ENCODE measurements around the gene CCDC12. TPM values are rescaled to one million over a fixed set of nuclear protein-coding genes. Genes with fewer than 3 reads are reported as not detected.
"Not testable (repeated sequence)": the region's sequence is repeated elsewhere in the genome, so short reads cannot be mapped to it uniquely, and the experiment has no call there.

The CCDC12 gene
- total RNA-seq, 4 donors from 2014 or later: 43.2 to 60.6 (median 51.8) TPM

GRCh38 chr3:46966811-46967210 is 9.7 kb downstream of the CCDC12 start:
- peaks cover 65 to 85% of the 10 kb centered on the region in 2 donors for H3K4me1 ChIP-seq
- no peaks in the 10 kb centered on the region for H3K9me3 ChIP-seq
- no peak for TF ChIP-seq POLR2A (IDR thresholded peaks at IDR 0.05)
- TF ChIP-seq, protein P1, sequence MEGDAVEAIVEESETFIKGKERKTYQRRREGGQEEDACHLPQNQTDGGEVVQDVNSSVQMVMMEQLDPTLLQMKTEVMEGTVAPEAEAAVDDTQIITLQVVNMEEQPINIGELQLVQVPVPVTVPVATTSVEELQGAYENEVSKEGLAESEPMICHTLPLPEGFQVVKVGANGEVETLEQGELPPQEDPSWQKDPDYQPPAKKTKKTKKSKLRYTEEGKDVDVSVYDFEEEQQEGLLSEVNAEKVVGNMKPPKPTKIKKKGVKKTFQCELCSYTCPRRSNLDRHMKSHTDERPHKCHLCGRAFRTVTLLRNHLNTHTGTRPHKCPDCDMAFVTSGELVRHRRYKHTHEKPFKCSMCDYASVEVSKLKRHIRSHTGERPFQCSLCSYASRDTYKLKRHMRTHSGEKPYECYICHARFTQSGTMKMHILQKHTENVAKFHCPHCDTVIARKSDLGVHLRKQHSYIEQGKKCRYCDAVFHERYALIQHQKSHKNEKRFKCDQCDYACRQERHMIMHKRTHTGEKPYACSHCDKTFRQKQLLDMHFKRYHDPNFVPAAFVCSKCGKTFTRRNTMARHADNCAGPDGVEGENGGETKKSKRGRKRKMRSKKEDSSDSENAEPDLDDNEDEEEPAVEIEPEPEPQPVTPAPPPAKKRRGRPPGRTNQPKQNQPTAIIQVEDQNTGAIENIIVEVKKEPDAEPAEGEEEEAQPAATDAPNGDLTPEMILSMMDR (IDR thresholded peaks at IDR 0.05): no peak
- H3K27ac ChIP-seq: peak overlapping the region; percentile 74 to 87 (median 78)
- no peak overlapping the region for H3K4me3 ChIP-seq (replicated peaks in 1 of 3)
- 78 to 85% methylated on average over 5 of the region's 5 CpGs for WGBS, 2 donors
- no peaks in the 10 kb centered on the region for H3K27me3 ChIP-seq
- intact Hi-C loops (cut with DNase I): loop anchor here (5.0 kb wide), 1 partner anchor 40 kb away; no protein-coding TSS in a partner anchor
- H3K36me3 ChIP-seq: no peaks in the 10 kb centered on the region
- no peak for DNase-seq

- Histone ChIP-seq H3K4me1 (peaks cover 71 to 85% of the 10 kb centered on the region in 2 donors), H3K36me3 (no peaks in the 10 kb centered on the region), H3K9me3 (no peaks in the 10 kb centered on the region), H3K27me3 (no peaks in the 10 kb centered on the region), H3K27ac (peak overlapping the region; percentile 74 to 87 (median 78)), H3K4me3 (replicated peaks in 1 of 3) (no peak overlapping the region)
- DNase-seq: peak; percentile 79 to 82
- TF ChIP-seq, protein P1 (IDR thresholded peaks at IDR 0.05): no peak
- TF ChIP-seq POLR2A (IDR thresholded peaks at IDR 0.05): peak in 1 of 2 donors; percentile 41
- 49 to 53% methylated on average over 6 of the region's 6 CpGs for WGBS, 2 donors
- intact Hi-C loops (cut with DNase I): loop anchor here (5.0 kb wide), 1 partner anchor 38 kb away; no protein-coding TSS in a partner anchor
Observed at GRCh38 chr3:46965151-46965550, 11.4 kb downstream of the CCDC12 start.

DNA sequence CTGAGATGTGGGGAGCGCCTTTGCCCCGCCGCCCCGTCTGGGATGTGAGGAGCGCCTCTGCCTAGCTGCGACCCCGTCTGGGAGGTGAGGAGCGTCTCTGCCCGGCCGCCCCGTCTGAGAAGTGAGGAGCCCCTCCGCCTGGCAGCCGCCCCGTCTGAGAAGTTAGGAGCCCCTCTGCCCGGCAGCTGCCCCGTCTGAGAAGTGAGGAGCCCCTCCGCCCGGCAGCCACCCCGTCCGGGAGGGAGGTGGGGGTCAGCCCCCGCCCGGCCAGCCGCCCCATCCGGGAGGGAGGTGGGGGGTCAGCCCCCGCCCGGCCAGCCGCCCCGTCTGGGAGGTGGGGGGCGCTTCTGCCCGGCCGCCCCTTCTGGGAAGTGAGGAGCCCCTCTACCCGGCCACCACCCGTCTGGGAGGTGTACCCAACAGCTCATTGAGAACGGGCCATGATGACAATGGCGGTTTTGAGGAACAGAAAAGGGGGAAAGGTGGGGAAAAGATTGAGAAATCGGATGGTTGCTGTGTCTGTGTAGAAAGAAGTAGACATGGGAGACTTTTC is 12.4 kb downstream of the CCDC12 start:
- peaks cover 78 to 85% of the 10 kb centered on the region in 2 donors for H3K4me1 ChIP-seq
- 75 to 91% methylated on average over 16 to 21 of the region's 36 CpGs for whole genome bisulfite sequencing, 2 donors

GRCh38 chr3:46962990-46963389 is 13.6 kb downstream of the CCDC12 start:
- Histone ChIP-seq H3K27ac (peak overlapping the region in 2 of 3 donors; percentile 70 to 86), H3K4me3 (replicated peaks in 1 of 3) (no peak overlapping the region), H3K36me3 (no peaks in the 10 kb centered on the region), H3K4me1 (peaks cover 69 to 83% of the 10 kb centered on the region in 2 donors), H3K9me3 (no peaks in the 10 kb centered on the region), H3K27me3 (no peaks in the 10 kb centered on the region)
- intact Hi-C loops (cut with DNase I): no loop called here
- TF ChIP-seq, protein P1 (IDR thresholded peaks at IDR 0.05): no peak
- no peak for TF ChIP-seq POLR2A (IDR thresholded peaks at IDR 0.05)
- no peak for DNase-seq
- WGBS, 2 donors: 35 to 45% methylated on average over 1 of the region's 1 CpG

More for the DNA sequence above, 12.4 kb downstream of the CCDC12 start:
- H3K36me3 ChIP-seq; H3K4me3 ChIP-seq (replicated peaks in 1 of 3); intact Hi-C loops (cut with DNase I); H3K9me3 ChIP-seq; DNase-seq; H3K27me3 ChIP-seq: not testable (repeated sequence)
- peak overlapping the region; percentile 66 to 82 (median 79) for H3K27ac ChIP-seq

GRCh38 chr3:46962427-46962826 is 14.1 kb downstream of the CCDC12 start:
- Histone ChIP-seq H3K4me3 (replicated peaks in 1 of 3) (no peak overlapping the region), H3K9me3 (no peaks in the 10 kb centered on the region), H3K4me1 (peaks cover 67 to 84% of the 10 kb centered on the region in 2 donors), H3K27ac (peak overlapping the region in 2 of 3 donors; percentile 70 to 86), H3K36me3 (no peaks in the 10 kb centered on the region), H3K27me3 (no peaks in the 10 kb centered on the region)
- 97 to 100% methylated on average over 1 of the region's 1 CpG for WGBS, 2 donors
- TF ChIP-seq, protein P1 (IDR thresholded peaks at IDR 0.05): no peak
- TF ChIP-seq POLR2A (IDR thresholded peaks at IDR 0.05): no peak
- intact Hi-C loops (cut with DNase I): no loop called here
- no peak for DNase-seq

Data from thyroid gland (tissue), 4 donors.